ENCODE data around the gene TEX2.
"Not testable (repeated sequence)": the region's sequence is repeated elsewhere in the genome, so short reads cannot be mapped to it uniquely, and the experiment has no call there.

The TEX2 gene

DNA sequence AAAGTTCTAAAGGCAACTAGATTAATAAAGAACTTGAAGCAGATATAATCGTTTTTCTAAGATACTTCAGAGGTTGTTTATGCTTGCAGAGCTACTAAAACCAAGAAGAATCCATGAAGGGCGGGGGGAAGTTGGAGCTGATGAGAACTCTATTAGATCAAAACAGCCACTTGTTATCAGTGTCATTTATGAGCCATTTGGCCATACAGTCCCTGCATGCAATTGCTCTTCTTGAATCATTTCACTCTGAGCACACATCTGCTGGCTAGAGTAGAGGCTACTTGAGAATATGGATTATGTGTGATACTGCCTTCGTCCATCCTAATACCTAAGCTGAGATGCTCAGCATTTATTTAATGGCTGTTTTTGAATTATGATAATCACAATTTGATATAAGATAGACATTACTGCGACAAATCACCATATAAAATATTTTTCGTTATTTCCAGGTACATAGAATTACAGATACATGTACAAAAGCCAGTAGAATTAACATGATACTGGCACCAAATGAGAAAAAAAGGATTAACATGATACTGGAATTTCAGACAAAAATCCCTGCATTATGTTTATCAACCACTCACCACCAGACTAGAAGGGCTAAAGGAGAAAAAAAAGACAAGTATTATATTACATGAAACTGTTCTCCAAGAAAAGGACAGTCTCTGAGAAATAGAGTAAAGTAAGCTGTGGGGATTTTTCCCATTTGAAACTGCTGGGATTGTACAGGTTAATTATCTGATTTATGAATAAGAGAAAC is 64.5 kb downstream of the TEX2 start:
- Histone ChIP-seq H3K9ac (ENCODE audit: low read length in 2 of 2) (no peak overlapping the region), H3K4me3 (ENCODE audit: low read length in 2 of 2) (no peak overlapping the region), H3K9me3 (ENCODE audit: control insufficient read depth in 2 of 2, low read length in 2 of 2) (peaks cover 0 to 5% of the 10 kb centered on the region in 2 donors), H3K27ac (ENCODE audit: low read length) (no peak overlapping the region), H3K27me3 (ENCODE audit: control insufficient read depth in 1 of 2, insufficient read depth in 2 of 2, low read length in 2 of 2) (no peaks in the 10 kb centered on the region), H3K4me1 (ENCODE audit: control insufficient read depth, insufficient read depth, low read length) (no peaks in the 10 kb centered on the region), H3K36me3 (ENCODE audit: control insufficient read depth in 2 of 2, insufficient read depth in 2 of 2, low read length in 2 of 2) (peaks cover 0 to under 1% of the 10 kb centered on the region in 2 donors)

DNA sequence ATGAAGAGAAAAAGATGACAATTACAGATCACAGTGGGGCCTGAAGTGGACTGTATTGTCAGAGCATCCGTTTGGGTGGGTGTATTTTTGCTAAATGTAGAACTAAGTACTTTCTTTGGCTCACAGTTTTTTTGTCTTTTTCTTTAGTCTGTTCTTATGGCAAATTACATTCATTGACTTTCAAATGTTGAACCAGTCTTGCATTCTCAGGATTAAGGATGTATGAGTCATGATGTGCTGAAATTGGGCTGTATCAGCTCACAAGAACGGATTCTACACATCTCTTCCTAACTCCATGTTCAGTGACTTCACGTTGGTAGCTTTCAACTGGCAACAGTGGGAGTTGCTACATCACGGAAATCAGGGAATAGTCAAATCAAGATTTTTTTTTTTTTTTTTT is 66.5 kb downstream of the TEX2 start:
- Histone ChIP-seq H3K4me1 (ENCODE audit: control insufficient read depth, insufficient read depth, low read length) (no peaks in the 10 kb centered on the region), H3K4me3 (ENCODE audit: low read length in 2 of 2) (no peak overlapping the region), H3K27me3 (ENCODE audit: control insufficient read depth in 1 of 2, insufficient read depth in 2 of 2, low read length in 2 of 2) (no peaks in the 10 kb centered on the region), H3K36me3 (ENCODE audit: control insufficient read depth in 2 of 2, insufficient read depth in 2 of 2, low read length in 2 of 2) (peaks cover 3 to 8% of the 10 kb centered on the region in 2 donors), H3K9ac (ENCODE audit: low read length in 2 of 2) (no peak overlapping the region), H3K9me3 (ENCODE audit: control insufficient read depth in 2 of 2, low read length in 2 of 2) (peaks cover 0 to 5% of the 10 kb centered on the region in 2 donors), H3K27ac (ENCODE audit: low read length) (no peak overlapping the region)

DNA sequence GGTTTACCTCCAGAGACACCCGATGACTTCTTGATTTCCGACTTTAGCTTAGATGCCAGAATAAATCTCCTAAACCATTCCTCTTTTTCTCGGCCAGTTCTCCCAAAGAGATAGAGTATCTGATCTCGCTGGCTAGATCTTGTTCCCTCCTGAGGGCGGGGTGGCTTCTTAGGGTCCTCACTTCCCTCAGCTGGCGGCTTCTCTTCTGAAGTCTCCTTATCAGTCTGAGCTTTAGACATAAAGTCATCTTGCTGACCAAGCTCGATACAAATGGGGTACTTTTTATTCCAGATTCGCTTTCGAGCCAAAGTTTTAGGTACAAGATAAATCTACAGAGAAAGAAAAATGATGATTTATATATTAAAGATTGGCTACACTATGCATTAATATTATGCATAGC is 69.5 kb downstream of the TEX2 start:
- H3K9me3 ChIP-seq (ENCODE audit: control insufficient read depth in 2 of 2, low read length in 2 of 2) = peaks cover 0 to 5% of the 10 kb centered on the region in 2 donors
- H3K4me3 ChIP-seq (ENCODE audit: low read length in 2 of 2) = no peak overlapping the region
- no peaks in the 10 kb centered on the region for H3K27me3 ChIP-seq (ENCODE audit: control insufficient read depth in 1 of 2, insufficient read depth in 2 of 2, low read length in 2 of 2)
- no peak overlapping the region for H3K27ac ChIP-seq (ENCODE audit: low read length)
- peaks cover 8 to 9% of the 10 kb centered on the region in 2 donors for H3K36me3 ChIP-seq (ENCODE audit: control insufficient read depth in 2 of 2, insufficient read depth in 2 of 2, low read length in 2 of 2)
- H3K4me1 ChIP-seq (ENCODE audit: control insufficient read depth, insufficient read depth, low read length) = no peaks in the 10 kb centered on the region
- H3K9ac ChIP-seq (ENCODE audit: low read length in 2 of 2) = no peak overlapping the region

DNA sequence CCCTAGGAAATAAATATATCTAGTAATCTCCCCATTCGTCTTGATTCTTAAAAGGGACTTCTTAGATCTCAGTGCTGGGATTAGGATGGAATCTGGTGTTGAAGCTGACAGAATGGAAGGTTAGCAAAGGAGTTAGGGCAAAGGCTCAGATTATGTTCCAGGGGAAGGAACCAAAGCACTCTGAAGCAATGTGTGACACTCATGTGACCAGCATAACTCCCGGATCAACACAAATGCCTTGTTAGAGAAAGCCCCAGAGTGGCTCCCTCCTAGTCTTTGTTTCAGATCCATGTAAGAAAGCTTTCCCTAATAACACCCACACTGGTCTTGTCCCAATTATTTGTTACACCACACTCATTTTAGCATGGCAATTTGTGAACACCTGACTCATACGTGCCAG is 70.5 kb downstream of the TEX2 start:
- peaks cover 8 to 9% of the 10 kb centered on the region in 2 donors for H3K36me3 ChIP-seq (ENCODE audit: control insufficient read depth in 2 of 2, insufficient read depth in 2 of 2, low read length in 2 of 2)
- H3K9ac ChIP-seq (ENCODE audit: low read length in 2 of 2) = no peak overlapping the region
- peaks cover 0 to 4% of the 10 kb centered on the region in 2 donors for H3K9me3 ChIP-seq (ENCODE audit: control insufficient read depth in 2 of 2, low read length in 2 of 2)
- no peak overlapping the region for H3K27ac ChIP-seq (ENCODE audit: low read length)
- no peak overlapping the region for H3K4me3 ChIP-seq (ENCODE audit: low read length in 2 of 2)
- H3K4me1 ChIP-seq (ENCODE audit: control insufficient read depth, insufficient read depth, low read length) = no peaks in the 10 kb centered on the region
- no peaks in the 10 kb centered on the region for H3K27me3 ChIP-seq (ENCODE audit: control insufficient read depth in 1 of 2, insufficient read depth in 2 of 2, low read length in 2 of 2)

DNA sequence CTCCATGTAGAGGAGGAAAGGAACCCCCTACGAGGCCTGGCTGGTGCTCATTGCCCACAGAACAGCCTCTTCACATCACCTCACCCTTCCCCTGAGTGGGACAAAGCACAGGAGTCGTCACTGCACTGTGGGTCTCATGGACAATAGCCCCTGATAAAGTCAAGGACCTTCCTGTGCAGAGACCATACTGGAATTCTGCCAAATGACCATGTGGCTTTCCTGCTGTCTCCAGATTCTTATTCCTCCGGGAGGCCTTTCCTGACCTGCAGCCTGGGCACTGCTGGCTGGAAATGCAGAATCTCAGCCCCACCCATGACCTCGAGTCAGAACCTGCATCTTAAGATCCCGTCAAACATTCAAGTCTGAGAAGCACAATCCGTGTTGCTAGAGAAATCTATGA is 72.6 kb downstream of the TEX2 start:
- Histone ChIP-seq H3K27ac (ENCODE audit: low read length) (no peak overlapping the region), H3K4me3 (ENCODE audit: low read length in 2 of 2) (no peak overlapping the region), H3K9ac (ENCODE audit: low read length in 2 of 2) (no peak overlapping the region), H3K4me1 (ENCODE audit: control insufficient read depth, insufficient read depth, low read length) (no peaks in the 10 kb centered on the region), H3K36me3 (ENCODE audit: control insufficient read depth in 2 of 2, insufficient read depth in 2 of 2, low read length in 2 of 2) (peaks cover 13 to 14% of the 10 kb centered on the region in 2 donors), H3K9me3 (ENCODE audit: control insufficient read depth in 2 of 2, low read length in 2 of 2) (no peaks in the 10 kb centered on the region), H3K27me3 (ENCODE audit: control insufficient read depth in 1 of 2, insufficient read depth in 2 of 2, low read length in 2 of 2) (no peaks in the 10 kb centered on the region)

DNA sequence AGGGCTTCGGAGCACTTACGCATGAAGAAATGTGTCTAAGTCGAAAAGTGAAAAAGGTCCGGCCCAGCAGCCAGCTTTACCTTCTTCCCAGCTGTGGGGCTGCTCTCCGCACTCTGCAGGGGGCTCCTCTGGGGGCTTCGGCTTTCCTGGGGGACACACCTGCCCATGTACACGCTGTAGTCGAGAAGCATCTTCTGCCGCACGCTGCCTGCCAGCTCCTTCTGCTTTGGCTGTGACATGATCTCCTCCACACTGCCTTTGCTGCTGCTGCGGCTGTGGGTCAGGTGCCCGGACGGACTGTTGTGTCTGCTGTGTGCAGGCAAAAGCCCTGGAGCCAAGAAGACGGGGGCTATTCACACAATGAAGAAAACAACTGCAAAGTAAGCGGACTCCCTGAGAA is 75.0 kb downstream of the TEX2 start:
- no peak overlapping the region for H3K9ac ChIP-seq (ENCODE audit: low read length in 2 of 2)
- H3K27ac ChIP-seq (ENCODE audit: low read length) = no peak overlapping the region

DNA sequence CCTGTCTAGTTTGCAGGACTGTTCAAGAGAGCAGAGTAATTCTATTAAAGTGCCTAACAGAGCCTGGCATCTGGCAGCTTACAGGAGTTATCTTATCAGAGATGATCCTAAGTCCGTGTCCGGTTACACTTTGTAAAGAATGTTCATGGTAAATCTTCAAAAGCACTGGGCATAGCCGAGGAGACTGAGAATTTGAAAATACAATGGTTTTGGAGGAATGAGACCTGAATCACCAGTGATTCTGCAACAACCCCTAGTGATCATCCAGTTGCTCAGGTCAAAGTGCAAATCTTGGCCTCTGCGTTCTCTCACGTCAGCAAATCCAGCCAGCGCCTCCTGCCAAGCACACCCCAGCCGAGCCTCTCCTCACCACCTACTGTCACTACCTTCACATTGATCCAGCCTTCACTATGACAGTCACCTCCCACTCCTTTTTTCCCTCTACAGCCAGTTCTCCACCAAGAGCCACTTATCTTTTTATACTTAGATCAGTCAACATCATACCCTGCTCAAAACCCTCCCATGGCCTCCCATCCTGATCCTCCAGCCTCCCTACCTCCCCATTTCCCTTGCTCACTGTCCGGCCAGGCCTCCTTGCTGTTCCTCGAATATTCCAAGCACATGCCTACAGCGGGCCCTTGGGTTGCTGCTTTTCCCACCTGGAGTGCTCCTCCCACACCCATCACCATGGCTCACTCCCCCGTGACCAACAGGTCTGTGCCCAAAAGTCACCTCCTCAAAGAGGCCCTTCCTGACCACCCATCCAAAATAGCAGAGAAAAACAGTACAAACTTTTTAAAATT is 75.8 kb downstream of the TEX2 start:
- H3K9ac ChIP-seq (ENCODE audit: low read length in 2 of 2) = no peak overlapping the region
- H3K27me3 ChIP-seq (ENCODE audit: control insufficient read depth in 1 of 2, insufficient read depth in 2 of 2, low read length in 2 of 2) = no peaks in the 10 kb centered on the region
- H3K27ac ChIP-seq (ENCODE audit: low read length) = no peak overlapping the region
- no peaks in the 10 kb centered on the region for H3K9me3 ChIP-seq (ENCODE audit: control insufficient read depth in 2 of 2, low read length in 2 of 2)
- H3K4me1 ChIP-seq (ENCODE audit: control insufficient read depth, insufficient read depth, low read length) = no peaks in the 10 kb centered on the region
- H3K4me3 ChIP-seq (ENCODE audit: low read length in 2 of 2) = no peak overlapping the region
- peaks cover 6 to 9% of the 10 kb centered on the region in 2 donors for H3K36me3 ChIP-seq (ENCODE audit: control insufficient read depth in 2 of 2, insufficient read depth in 2 of 2, low read length in 2 of 2)

More for the DNA sequence above, 75.0 kb downstream of the TEX2 start:
- no peaks in the 10 kb centered on the region for H3K4me1 ChIP-seq (ENCODE audit: control insufficient read depth, insufficient read depth, low read length)
- H3K36me3 ChIP-seq (ENCODE audit: control insufficient read depth in 2 of 2, insufficient read depth in 2 of 2, low read length in 2 of 2) = peaks cover 9 to 13% of the 10 kb centered on the region in 2 donors
- no peaks in the 10 kb centered on the region for H3K27me3 ChIP-seq (ENCODE audit: control insufficient read depth in 1 of 2, insufficient read depth in 2 of 2, low read length in 2 of 2)
- H3K4me3 ChIP-seq (ENCODE audit: low read length in 2 of 2) = no peak overlapping the region
- H3K9me3 ChIP-seq (ENCODE audit: control insufficient read depth in 2 of 2, low read length in 2 of 2) = no peaks in the 10 kb centered on the region

DNA sequence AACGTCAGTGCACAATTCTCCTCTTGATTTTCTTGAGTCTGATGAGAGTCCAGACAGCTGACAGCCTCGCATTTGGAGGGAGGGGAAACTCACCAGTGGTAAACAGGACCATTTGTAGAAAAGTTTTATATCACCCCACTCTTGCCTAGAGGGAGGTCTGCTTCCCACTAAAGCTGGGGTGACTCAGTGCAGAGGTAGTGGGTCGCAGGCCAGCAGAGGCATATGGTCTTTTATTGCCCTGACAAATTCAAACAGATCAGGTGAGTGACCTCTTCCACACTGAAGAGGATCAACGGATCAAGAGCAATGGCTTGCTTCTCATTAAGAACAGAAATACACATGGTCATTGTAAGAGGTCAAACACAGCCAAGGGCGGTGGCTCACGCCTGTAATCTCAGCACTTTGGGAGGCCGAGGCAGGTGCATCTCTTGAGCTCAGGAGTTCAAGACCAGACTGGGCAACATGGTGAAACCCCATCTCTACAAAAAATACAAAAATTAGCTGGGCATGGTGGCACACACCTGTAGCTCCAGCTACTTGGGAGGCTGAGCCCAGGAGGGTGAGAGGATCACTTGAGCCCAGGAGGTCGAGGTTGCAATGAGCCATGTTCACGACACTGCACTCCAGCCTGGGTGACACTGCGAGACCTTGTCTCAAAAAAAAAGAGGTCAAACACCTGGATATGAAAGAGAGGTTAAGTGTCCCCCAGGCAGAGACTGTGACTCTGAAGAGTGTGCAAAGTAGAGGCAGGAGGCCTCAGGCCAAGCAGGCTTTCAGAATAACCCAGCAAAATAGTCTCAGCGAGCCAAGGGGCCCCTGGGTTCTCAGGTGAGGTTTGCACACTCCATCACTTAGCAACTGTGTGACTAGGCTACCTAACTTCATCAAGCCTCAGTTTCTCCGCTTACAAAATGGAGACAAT is 76.6 kb downstream of the TEX2 start:
- Histone ChIP-seq H3K9me3 (ENCODE audit: control insufficient read depth in 2 of 2, low read length in 2 of 2) (no peaks in the 10 kb centered on the region), H3K4me3 (ENCODE audit: low read length in 2 of 2) (no peak overlapping the region), H3K27ac (ENCODE audit: low read length) (no peak overlapping the region), H3K27me3 (ENCODE audit: control insufficient read depth in 1 of 2, insufficient read depth in 2 of 2, low read length in 2 of 2) (no peaks in the 10 kb centered on the region), H3K9ac (ENCODE audit: low read length in 2 of 2) (no peak overlapping the region), H3K4me1 (ENCODE audit: control insufficient read depth, insufficient read depth, low read length) (no peaks in the 10 kb centered on the region), H3K36me3 (ENCODE audit: control insufficient read depth in 2 of 2, insufficient read depth in 2 of 2, low read length in 2 of 2) (peaks cover 6 to 9% of the 10 kb centered on the region in 2 donors)

DNA sequence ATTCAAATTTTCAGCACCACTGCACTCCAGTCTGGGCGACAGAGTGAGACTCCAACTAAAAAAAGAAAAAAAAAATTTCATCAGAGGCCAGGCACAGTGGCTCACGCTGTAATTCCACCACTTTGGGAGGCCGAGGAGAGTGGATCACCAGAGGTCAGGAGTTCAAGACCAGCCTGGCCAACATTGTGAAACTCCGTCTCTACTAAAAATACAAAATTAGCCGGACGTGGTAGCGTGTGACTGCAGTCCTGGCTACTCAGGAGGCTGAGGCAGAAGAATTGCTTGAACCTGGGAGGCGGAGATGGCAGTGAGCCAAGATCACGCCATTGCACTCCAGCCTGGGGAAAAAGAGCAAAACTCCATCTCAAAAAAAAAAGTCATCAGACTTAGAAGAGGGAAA is 77.5 kb downstream of the TEX2 start:
- H3K9me3 ChIP-seq (ENCODE audit: control insufficient read depth in 2 of 2, low read length in 2 of 2); H3K27ac ChIP-seq (ENCODE audit: low read length); H3K9ac ChIP-seq (ENCODE audit: low read length in 2 of 2); H3K4me3 ChIP-seq (ENCODE audit: low read length in 2 of 2); H3K36me3 ChIP-seq (ENCODE audit: control insufficient read depth in 2 of 2, insufficient read depth in 2 of 2, low read length in 2 of 2); H3K4me1 ChIP-seq (ENCODE audit: control insufficient read depth, insufficient read depth, low read length); H3K27me3 ChIP-seq (ENCODE audit: control insufficient read depth in 1 of 2, insufficient read depth in 2 of 2, low read length in 2 of 2): not testable (repeated sequence)

DNA sequence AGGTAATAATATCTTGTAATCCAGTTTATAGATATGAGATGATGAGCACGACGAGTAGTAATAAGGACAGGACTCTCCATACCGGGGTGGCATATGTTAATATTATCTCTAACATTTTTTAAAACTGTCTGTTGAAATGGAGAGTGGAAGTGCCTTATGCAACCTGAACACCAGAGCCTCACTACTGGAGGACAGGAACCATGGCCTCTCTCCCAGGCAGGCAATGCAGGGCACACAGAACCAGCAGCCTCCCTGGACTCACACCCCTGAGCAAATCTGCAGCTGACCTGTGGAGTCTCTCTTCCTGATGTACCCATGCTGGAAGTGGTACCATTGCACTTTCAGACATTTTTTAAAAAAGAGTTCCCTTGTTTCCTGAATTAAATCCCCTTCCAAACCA is 78.0 kb downstream of the TEX2 start:
- Histone ChIP-seq H3K27ac (ENCODE audit: low read length) (no peak overlapping the region), H3K4me3 (ENCODE audit: low read length in 2 of 2) (no peak overlapping the region), H3K9me3 (ENCODE audit: control insufficient read depth in 2 of 2, low read length in 2 of 2) (no peaks in the 10 kb centered on the region), H3K36me3 (ENCODE audit: control insufficient read depth in 2 of 2, insufficient read depth in 2 of 2, low read length in 2 of 2) (peaks cover 6 to 7% of the 10 kb centered on the region in 2 donors), H3K9ac (ENCODE audit: low read length in 2 of 2) (no peak overlapping the region), H3K4me1 (ENCODE audit: control insufficient read depth, insufficient read depth, low read length) (no peaks in the 10 kb centered on the region), H3K27me3 (ENCODE audit: control insufficient read depth in 1 of 2, insufficient read depth in 2 of 2, low read length in 2 of 2) (no peaks in the 10 kb centered on the region)
